GM12878 (cell line): ENCODE results near the gene ACAP1. TPM values are rescaled to one million over a fixed set of nuclear protein-coding genes. Genes with fewer than 3 reads are reported as not detected.

Source experiments
- ATAC-seq: fragments of 200-7000 bp; cut with Tn5 transposase; 3 replicates; pipeline ENCODE4 v1.9.1; 2020; ENCODE audit warnings: mild to moderate bottlenecking, moderate library complexity
- BruUV-seq: library from RNA; stranded (reverse); fragments of 400-500 nt; replicated peaks from 2 replicates; lab custom pipeline; 2021; lab: Mats Ljungman, UMichigan
- CTCF ChIA-PET: fragments of 300-600 bp; sonication (Branson Sonifier 250); formaldehyde crosslinking; extraction: SDS; loops from one replicate; lab custom pipeline; 2021; ENCODE audit warnings: inconsistent platforms; lab: Yijun Ruan, JAX
- POLR2A ChIA-PET: fragments of 350-600 bp; formaldehyde crosslinking; extraction: SDS; loops from one replicate; lab custom pipeline; 2021; ENCODE audit warnings: inconsistent platforms; lab: Charles Lee
- RAD21 ChIA-PET: fragments of 300-600 bp; sonication (Branson Sonifier 250); formaldehyde crosslinking; loops from one replicate; lab custom pipeline; 2023; ENCODE audit warnings: antibody characterized with exemption; ENCODE audit not compliant: unreplicated experiment; lab: Charles Lee
- SMC1A ChIA-PET: fragments of 300-600 bp; sonication (Branson Sonifier 250); formaldehyde crosslinking; loops from one replicate; lab custom pipeline; 2023; ENCODE audit not compliant: unreplicated experiment, uncharacterized antibody; lab: Charles Lee
- DNase-seq: peaks from one replicate; pipeline ENCODE4 v3.0.0-alpha.2; 2011; ENCODE audit warnings: low read depth, low spot score
- FAIRE-seq: peaks from 3 replicates; lab custom pipeline; 2011; peaks lifted over from hg19 to GRCh38; lab: Jason Lieb, UNC
- H2AFZ ChIP-seq: 2 replicates; pipeline ENCODE4 v1.6.0; 2011; ENCODE audit warnings: low read depth, low read length, control low read depth; ENCODE audit not compliant: control insufficient read depth
- H3K27ac ChIP-seq: 2 replicates; pipeline ENCODE4 v1.5.1; 2011; ENCODE audit warnings: control low read depth; ENCODE audit not compliant: control insufficient read depth, insufficient read depth
- H3K27me3 ChIP-seq, 2 experiments: replicated peaks in 1 of 2; 2 replicates each; pipeline versions ENCODE4 v1.6.0 to v1.6.1; 2011; ENCODE audit warnings: low read length in 1 of 2; ENCODE audit not compliant: control insufficient read depth in 2 of 2, insufficient read depth in 2 of 2
- H3K36me3 ChIP-seq, 2 experiments: 2 replicates each; pipeline ENCODE4 v1.5.1; 2011; ENCODE audit warnings: low read length in 1 of 2; ENCODE audit not compliant: control insufficient read depth in 2 of 2, insufficient read depth in 2 of 2
- H3K4me1 ChIP-seq: 2 replicates; pipeline ENCODE4 v1.6.1; 2011; ENCODE audit warnings: mild to moderate bottlenecking, low read length, moderate library complexity, mixed read lengths; ENCODE audit not compliant: control insufficient read depth, insufficient read depth
- H3K4me2 ChIP-seq: 2 replicates; pipeline ENCODE4 v1.6.0; 2011; ENCODE audit warnings: control low read depth; ENCODE audit not compliant: control insufficient read depth, insufficient read depth
- H3K4me3 ChIP-seq: fragments of 200-600 bp; sonication (generic); 2 replicates; pipeline ENCODE4 v1.5.1; 2016
- H3K79me2 ChIP-seq: 2 replicates; pipeline ENCODE4 v1.6.0; 2011; ENCODE audit warnings: low read length; ENCODE audit not compliant: control insufficient read depth, insufficient read depth
- H3K9ac ChIP-seq: 2 replicates; pipeline ENCODE4 v1.8.0; 2011; ENCODE audit warnings: low read length, control low read depth, mixed read lengths; ENCODE audit not compliant: control insufficient read depth, insufficient read depth
- H3K9me3 ChIP-seq: replicated peaks from 3 replicates; pipeline ENCODE4 v1.5.1; 2011; ENCODE audit warnings: mild to moderate bottlenecking, low read length; ENCODE audit not compliant: control insufficient read depth, insufficient read depth
- H4K20me1 ChIP-seq: 2 replicates; pipeline ENCODE4 v1.6.0; 2011; ENCODE audit not compliant: control insufficient read depth, insufficient read depth
- CBFB ChIP-seq: IDR thresholded peaks from 2 replicates; pipeline ENCODE4 v1.6.1; 2016; ENCODE audit warnings: antibody characterized with exemption, low read depth
- CBX3 ChIP-seq: fragments of 200-600 bp; sonication (generic); IDR thresholded peaks from 2 replicates; pipeline ENCODE4 v1.6.1; 2016; ENCODE audit warnings: low read depth, borderline replicate concordance
- CREM ChIP-seq: IDR thresholded peaks from 2 replicates; pipeline ENCODE4 v1.6.1; 2014; ENCODE audit warnings: antibody characterized with exemption, low read depth
- CTCF ChIP-seq, 3 experiments: IDR thresholded peaks in 2 of 3; conservative IDR thresholded peaks in 1 of 3; 2 replicates each; pipeline ENCODE4 v1.5.1; 2011; ENCODE audit warnings: low read depth in 3 of 3, low read length in 3 of 3, mild to moderate bottlenecking in 3 of 3, control low read depth in 2 of 3, moderate library complexity in 2 of 3, inconsistent platforms in 1 of 3, mixed read lengths in 1 of 3; ENCODE audit not compliant: control insufficient read depth in 2 of 3, insufficient read depth in 1 of 3; ENCODE audit errors: extremely low read depth in 1 of 3
- EGR1 ChIP-seq, 2 experiments: IDR thresholded peaks; 1 replicate in 1 of 2; 2 replicates in 1 of 2; pipeline ENCODE4 v1.6.1; 2011 to 2012; ENCODE audit warnings: low read depth in 2 of 2, low read length in 2 of 2, borderline replicate concordance in 1 of 2, mild to moderate bottlenecking in 1 of 2, moderate library complexity in 1 of 2
- FOXK2 ChIP-seq: fragments of 450-650 bp; IDR thresholded peaks from 2 replicates; pipeline ENCODE4 v1.6.1; 2017; ENCODE audit warnings: mild to moderate bottlenecking, moderate library complexity
- FOXM1 ChIP-seq: IDR thresholded peaks from 2 replicates; pipeline ENCODE4 v1.6.1; 2012; ENCODE audit warnings: low read depth, mild to moderate bottlenecking, inconsistent platforms, low read length, moderate library complexity
- MLLT1 ChIP-seq: fragments of 450-650 bp; IDR thresholded peaks from 2 replicates; pipeline ENCODE4 v1.6.1; 2016; ENCODE audit warnings: mild to moderate bottlenecking
- NFYA ChIP-seq: IDR thresholded peaks from 2 replicates; pipeline ENCODE4 v1.6.1; 2011; ENCODE audit warnings: low read depth, mild to moderate bottlenecking, low read length, improper control_type of control experiment, borderline replicate concordance
- NRF1 ChIP-seq: conservative IDR thresholded peaks from 2 replicates; pipeline ENCODE4 v1.6.1; 2011; ENCODE audit warnings: mild to moderate bottlenecking, low read depth, low read length, improper control_type of control experiment
- RAD21 ChIP-seq: IDR thresholded peaks from 2 replicates; pipeline ENCODE4 v1.6.1; 2011; ENCODE audit warnings: mild to moderate bottlenecking, low read depth, low read length, moderate library complexity; ENCODE audit not compliant: insufficient read depth
- ZSCAN29 ChIP-seq: fragments of 450-650 bp; IDR thresholded peaks from 2 replicates; pipeline ENCODE4 v1.6.1; 2017; ENCODE audit warnings: mild to moderate bottlenecking, moderate library complexity
- WGBS: methylation state at CpG from one replicate; pipeline ENCODE4 v1.1.6; 2016; ENCODE audit warnings: low lambda C conversion rate; ENCODE audit not compliant: insufficient replicate concordance, insufficient coverage; ENCODE audit errors: missing lambda C conversion rate; 5-methylcytosine and 5-hydroxymethylcytosine counted together
- in situ Hi-C: fragments of 300-500 bp; cut with MboI; formaldehyde crosslinking; loops from 9 replicates; pipeline ENCODE4 v1.14.3; 2018; ENCODE audit warnings: mixed read lengths
- intact Hi-C: fragments of 100-400 bp; cut with micrococcal nuclease; formaldehyde crosslinking; loops from one replicate; pipeline ENCODE4 v1.14.2; 2022; ENCODE audit not compliant: unreplicated experiment
- polyA plus RNA-seq, 11 experiments: library from polyadenylated mRNA; depleted of rRNA in 4 of 11; unstranded in 6 of 11; stranded (reverse) in 5 of 11; fragments of >200 nt; fragmentation: Nextera tagmentation in 4 of 11; fragmentation: Illumina TruSeq in 1 of 11; extraction: Ambion mirVana in 4 of 11; extraction: Trizol in 1 of 11; gene quantifications; 1 replicate in 1 of 11; 2 replicates in 10 of 11; pipeline versions ENCODE4 v1.2.1 to v1.2.3, GENCODE V29; 2011 to 2016; ENCODE audit warnings: inconsistent platforms in 2 of 11, missing spikeins in 2 of 11, low read depth in 1 of 11
- total RNA-seq, 4 experiments: library from RNA; depleted of rRNA in 3 of 4; stranded (reverse); fragments of >200 nt in 3 of 4; fragmentation: Illumina TruSeq in 1 of 4; extraction: Trizol in 1 of 4; gene quantifications; 2 replicates each; pipeline versions ENCODE4 v1.2.1 to v1.2.3, GENCODE V29; 2013 to 2021

Gene ACAP1
- total and polyA plus RNA-seq, 10 of the 15 experiments (the other 5 are each of a cell fraction or from before 2014, with no cell fraction given), result 5.7 to 245 (median 118) TPM

- TF ChIP-seq RAD21 (no peak), CBFB (no peak), FOXK2 (no peak), EGR1 (IDR thresholded peaks at IDR 0.05; ENCODE audit: borderline replicate concordance in 1 of 2, low read depth in 2 of 2, low read length in 2 of 2) (no peak), MLLT1 (no peak), NRF1 (no peak), CBX3 (no peak), CREM (no peak), NFYA (no peak), ZSCAN29 (no peak), CTCF (IDR thresholded peaks at IDR 0.05 in 2 of 3, conservative IDR thresholded peaks at IDR 0.05 in 1 of 3; ENCODE audit: control insufficient read depth in 2 of 3, extremely low read depth in 1 of 3, insufficient read depth in 1 of 3, low read depth in 3 of 3, low read length in 3 of 3) (no peak), FOXM1 (no peak)
- TF ChIP-seq, all 136 proteins: peak for 0
- no peak overlapping the region for H2AFZ ChIP-seq
- no peak for ATAC-seq
- FAIRE-seq, result no peak
- peaks cover 3 to 6% of the 10 kb centered on the region in 2 experiments for H3K27me3 ChIP-seq
- POLR2A ChIA-PET, result no interaction called here
- no peak for DNase-seq
- no peaks in the 10 kb centered on the region for H3K79me2 ChIP-seq
- CTCF ChIA-PET, result interaction anchor here (1.5 kb wide), 1 partner anchor 8 kb away, joined by 6 read pairs; no protein-coding TSS in a partner anchor
- intact Hi-C loops (no loop called here), in situ Hi-C loops (no loop called here)
- no peak overlapping the region for H3K9ac ChIP-seq
- WGBS, result 59% methylated on average over 19 of the region's 19 CpGs
- no peak overlapping the region for H3K4me3 ChIP-seq
- BruUV-seq, result no TSS peak
- no peak overlapping the region for H3K4me2 ChIP-seq
- SMC1A ChIA-PET, result no interaction called here
- H4K20me1 ChIP-seq, result no peaks in the 10 kb centered on the region; the same call in 1 of the 2 replicates
- no peaks in the 10 kb centered on the region for H3K9me3 ChIP-seq
- H3K27ac ChIP-seq, result no peak overlapping the region
- peaks cover 3% of the 10 kb centered on the region for H3K4me1 ChIP-seq
- RAD21 ChIA-PET, result no interaction called here
- H3K36me3 ChIP-seq, result no peaks in the 10 kb centered on the region
Measured at GRCh38 chr17:7290166-7290565, 46.2 kb upstream of the ACAP1 start.
